Cardiac fibroblast (primary cell): ENCODE data around the gene ATP2B2.
A peak's percentile ranks its signal among the peaks of the same experiment; 100 is the strongest.

ENCODE experiments used
- DNase-seq, 2 donors: peaks; one replicate each; pipeline versions ENCODE4 v3.0.0 to v3.0.0-alpha.2; 2010; ENCODE audit warnings: low read depth in 2 of 2
- H3K4me3 ChIP-seq, 2 donors: replicated peaks in 1 of 2; 1 replicate in 1 of 2; 2 replicates in 1 of 2; pipeline ENCODE4 v1.5.1; 2011; ENCODE audit warnings: low read depth in 2 of 2, low read length in 2 of 2, mild to moderate bottlenecking in 2 of 2, moderate library complexity in 1 of 2
- TF ChIP-seq, protein P1 (sequence below): IDR thresholded peaks from one replicate; pipeline ENCODE4 v1.5.1; 2011; ENCODE audit warnings: low read depth, mild to moderate bottlenecking, low read length, inconsistent platforms

The ATP2B2 gene

DNA sequence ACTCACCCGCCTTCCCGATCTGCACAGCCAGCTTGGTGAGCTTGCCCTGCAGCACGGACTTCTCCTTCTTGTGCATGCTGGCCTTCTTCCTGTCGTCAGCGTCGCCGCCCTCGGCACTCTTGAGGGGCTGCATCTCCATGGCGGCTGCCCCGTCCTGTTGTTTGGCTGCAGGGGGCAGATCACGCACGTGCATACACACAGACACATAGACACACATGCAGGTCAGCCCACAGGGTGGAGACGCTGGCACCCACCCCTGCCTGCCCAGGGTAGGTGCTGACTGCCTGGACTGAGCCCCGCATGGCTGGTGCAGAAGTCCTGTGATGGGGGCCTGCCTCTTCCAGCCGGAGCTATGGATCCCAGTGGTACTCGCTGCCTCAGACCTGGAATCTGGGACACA is 127.1 kb downstream of the ATP2B2 start:
- no peak for DNase-seq
- no peak overlapping the region for H3K4me3 ChIP-seq

DNA sequence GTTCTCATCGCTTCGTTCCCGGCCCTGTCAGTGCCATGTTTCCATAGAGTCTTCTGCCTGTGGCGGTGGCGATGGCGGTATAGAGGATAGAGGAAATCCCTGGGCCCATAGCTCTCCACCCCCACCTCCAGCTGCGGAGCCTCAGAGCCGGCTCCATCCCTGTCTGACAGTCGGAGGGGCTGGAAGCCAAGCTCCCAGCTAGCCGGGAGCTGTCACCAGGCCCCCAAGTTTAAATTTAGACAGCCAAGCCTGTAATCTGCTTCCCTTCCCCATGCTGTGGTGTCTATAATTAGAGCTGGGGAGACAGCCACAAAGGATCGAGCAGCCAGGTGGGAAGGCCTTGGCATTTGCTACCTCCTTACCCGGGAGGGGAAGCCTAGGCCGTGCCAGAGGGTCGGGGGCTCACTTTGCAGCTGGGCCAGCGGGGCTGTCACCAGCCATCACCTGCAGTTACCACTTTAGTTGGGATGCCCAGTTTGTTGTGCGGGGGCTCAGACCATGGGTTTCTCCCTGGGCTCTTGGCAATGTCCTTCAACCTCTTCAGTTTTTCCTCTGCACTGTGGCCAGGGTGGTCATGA is 128.1 kb downstream of the ATP2B2 start:
- H3K4me3 ChIP-seq = no peak overlapping the region
- TF ChIP-seq, protein P1, sequence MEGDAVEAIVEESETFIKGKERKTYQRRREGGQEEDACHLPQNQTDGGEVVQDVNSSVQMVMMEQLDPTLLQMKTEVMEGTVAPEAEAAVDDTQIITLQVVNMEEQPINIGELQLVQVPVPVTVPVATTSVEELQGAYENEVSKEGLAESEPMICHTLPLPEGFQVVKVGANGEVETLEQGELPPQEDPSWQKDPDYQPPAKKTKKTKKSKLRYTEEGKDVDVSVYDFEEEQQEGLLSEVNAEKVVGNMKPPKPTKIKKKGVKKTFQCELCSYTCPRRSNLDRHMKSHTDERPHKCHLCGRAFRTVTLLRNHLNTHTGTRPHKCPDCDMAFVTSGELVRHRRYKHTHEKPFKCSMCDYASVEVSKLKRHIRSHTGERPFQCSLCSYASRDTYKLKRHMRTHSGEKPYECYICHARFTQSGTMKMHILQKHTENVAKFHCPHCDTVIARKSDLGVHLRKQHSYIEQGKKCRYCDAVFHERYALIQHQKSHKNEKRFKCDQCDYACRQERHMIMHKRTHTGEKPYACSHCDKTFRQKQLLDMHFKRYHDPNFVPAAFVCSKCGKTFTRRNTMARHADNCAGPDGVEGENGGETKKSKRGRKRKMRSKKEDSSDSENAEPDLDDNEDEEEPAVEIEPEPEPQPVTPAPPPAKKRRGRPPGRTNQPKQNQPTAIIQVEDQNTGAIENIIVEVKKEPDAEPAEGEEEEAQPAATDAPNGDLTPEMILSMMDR = no peak
- no peak for DNase-seq

More for the DNA sequence above, 127.1 kb downstream of the ATP2B2 start:
- TF ChIP-seq, protein P1 = no peak

DNA sequence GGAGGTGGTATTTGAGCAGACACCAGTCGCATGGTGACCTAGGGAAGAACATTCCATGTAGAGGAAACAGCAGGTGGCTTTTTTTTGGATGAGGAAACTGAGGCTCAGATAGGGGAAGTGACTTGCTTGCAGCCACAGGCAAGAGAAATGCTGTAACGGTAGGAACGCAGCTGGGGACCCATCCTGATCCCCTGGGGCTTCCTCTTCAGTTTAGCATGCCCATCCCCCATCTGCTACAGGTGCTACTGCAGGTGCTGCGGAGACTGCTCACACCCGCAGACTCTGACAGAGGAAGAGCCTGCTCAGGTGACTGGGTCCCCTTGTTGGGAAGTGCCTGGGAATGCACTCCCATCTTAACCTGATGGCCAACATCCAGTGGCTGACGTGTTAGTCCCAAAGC is 129.0 kb downstream of the ATP2B2 start:
- H3K4me3 ChIP-seq = no peak overlapping the region
- TF ChIP-seq, protein P1 = no peak
- DNase-seq = no peak

DNA sequence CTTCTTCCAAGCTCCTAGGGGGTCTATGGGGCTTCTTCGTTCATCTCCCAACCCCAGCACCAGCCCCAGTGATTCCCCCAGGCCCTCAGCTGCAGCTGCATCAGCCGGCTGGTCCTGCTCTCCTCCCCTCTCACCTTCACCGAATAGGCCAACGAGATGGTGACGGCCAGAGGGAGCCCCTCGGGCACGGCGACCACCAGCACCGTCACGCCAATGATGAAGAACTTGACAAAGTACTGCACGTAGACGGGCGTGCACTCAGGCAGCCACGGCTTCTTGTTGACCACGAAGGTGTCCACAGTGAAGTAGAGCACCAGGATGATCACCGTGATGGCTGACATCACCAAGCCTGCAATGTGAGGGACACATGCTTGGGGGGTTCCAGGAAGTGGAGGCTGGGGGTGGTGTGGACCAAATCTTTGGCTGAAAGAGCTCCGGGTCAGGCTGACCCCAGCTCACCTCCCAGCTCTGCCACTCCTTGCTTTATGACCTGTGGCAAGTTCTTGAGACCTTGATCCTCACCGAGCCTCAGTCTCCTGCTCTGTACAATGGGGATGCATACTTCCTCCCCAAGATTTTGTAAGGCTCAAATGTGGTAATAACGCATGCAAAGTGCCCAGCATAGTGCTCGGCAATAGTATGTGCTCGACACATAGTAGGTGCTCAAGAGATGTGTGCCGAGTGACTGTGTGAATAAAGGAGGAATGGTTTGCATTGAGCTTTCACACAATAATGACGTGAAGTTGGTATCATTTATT is 129.9 kb downstream of the ATP2B2 start:
- DNase-seq = no peak
- TF ChIP-seq, protein P1 = no peak
- no peak overlapping the region for H3K4me3 ChIP-seq

DNA sequence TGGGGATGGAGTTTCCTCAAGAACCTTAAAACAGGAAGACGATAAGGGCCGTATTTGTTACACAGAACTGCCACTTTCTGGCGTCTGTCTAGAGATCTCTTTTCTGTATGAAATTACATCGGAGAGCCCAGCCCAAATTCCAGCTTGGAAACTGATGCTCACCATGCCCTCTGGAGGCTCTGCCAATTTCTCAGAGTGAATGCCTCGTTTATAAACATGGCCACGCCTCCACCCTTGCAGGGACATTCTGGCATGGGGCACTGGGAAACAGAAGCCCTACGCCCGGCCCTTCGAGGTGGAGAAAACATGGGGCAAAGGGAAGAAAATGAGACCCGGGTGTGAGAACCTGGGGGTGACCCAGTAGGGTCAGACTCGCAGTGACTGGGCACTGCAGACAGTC is 131.1 kb downstream of the ATP2B2 start:
- DNase-seq = no peak
- TF ChIP-seq, protein P1 = no peak
- H3K4me3 ChIP-seq = no peak overlapping the region

DNA sequence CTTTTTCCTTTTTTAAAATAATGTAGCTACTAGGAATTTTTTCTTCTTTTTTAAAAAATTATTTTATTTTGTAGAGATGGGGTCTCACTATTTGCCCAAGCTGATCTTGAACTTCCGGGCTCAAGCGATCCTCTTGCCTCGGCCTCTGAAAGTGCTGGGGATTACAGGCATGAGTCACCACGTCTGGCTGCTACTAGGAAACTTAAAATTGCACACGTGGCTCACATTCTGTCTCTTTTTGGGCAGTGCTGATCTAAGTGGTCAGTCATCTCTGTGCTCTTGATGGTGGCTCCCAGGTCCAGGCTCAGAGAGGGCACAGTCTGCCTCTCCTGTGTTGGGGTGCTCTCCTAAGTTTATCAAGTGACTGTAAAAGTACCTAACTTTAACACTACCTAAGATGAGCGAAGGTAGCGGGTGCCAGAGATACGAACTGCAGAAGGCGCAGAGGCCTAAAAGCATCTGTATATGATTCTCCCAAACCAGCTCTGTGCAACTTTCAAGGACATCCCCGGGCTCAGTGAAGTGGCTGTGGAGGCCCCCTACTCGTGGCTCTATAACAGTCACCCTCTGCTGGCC is 131.6 kb downstream of the ATP2B2 start:
- peak; percentile 22 to 68 for DNase-seq
- TF ChIP-seq, protein P1 = no peak
- no peak overlapping the region for H3K4me3 ChIP-seq
